Stimulated activated CD8-positive, alpha-beta memory T cell treated with anti-CD3 and anti-CD28 coated beads, Interleukin-12 subunit alpha, Interleukin-12 subunit beta, amount 100 ng/mL, for 4 hours (primary cell): ENCODE measurements around the gene BTBD9.

Source experiments
- DNase-seq: peaks from one replicate; pipeline ENCODE4 v3.0.0-alpha.2; 2020; ENCODE audit warnings: low read depth

The BTBD9 gene

GRCh38 chr6:38160831-38161230 is 478.9 kb downstream of the BTBD9 start:
- no peak for DNase-seq

- DNase-seq: no peak
These were observed 480.1 kb downstream of the BTBD9 start for GRCh38 chr6:38159596-38159995.

GRCh38 chr6:38158762-38159350 is 480.9 kb downstream of the BTBD9 start:
- no peak for DNase-seq

DNA sequence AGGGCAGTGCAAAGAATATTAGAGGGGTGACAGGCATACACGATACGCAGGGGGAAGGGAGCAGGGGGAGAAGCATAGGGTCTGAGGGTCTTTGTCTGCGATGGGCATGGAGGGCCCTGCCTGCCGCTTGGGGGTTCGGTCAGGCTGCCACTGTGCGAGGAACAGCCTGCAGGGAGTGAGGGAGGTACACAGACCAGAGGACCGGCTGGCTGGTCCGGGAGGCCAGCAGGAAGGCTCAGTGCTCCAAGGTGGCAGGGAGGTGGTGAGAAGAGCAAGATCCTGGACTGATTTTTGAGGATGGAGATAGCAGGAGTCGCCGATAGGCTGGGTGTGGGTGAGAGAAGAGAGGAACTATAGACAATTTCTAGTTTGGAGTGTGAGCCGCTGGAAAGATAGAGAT is 481.8 kb downstream of the BTBD9 start:
- no peak for DNase-seq

DNA sequence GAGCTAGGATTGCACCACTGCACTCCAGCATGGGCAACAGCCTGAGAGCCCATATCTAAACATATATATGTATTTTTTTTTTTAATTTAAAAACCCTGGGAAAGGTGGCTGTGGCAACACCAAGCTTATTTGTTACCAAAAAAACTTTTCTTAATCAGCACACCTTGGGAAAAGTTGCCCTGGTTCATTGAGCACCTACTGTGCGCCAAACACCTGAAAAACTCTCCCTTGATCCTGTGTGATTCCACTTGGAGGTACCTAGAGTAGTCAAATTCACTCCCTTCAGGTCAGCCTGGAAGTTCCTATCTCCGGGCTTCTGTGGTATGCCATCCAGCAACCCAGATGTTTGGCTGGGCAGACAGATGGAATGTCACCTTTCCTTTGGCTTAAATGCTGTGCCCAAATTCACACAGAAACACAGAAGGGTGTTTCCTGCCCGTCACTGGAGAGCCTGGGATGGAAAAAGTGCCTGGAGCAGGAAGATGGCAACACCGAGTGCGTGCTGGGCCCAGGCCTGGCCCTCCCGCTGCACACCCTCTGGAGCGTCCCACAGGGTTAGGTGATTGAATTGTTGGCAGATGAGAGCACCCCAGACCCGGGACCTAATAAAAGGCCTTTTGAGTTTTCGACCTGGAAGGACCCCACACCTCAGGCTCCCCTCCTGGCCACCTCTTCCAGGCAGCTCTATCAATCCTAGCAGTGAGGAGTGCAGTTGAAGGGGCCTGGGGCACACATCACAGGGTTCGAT is 482.7 kb downstream of the BTBD9 start:
- no peak for DNase-seq

DNA sequence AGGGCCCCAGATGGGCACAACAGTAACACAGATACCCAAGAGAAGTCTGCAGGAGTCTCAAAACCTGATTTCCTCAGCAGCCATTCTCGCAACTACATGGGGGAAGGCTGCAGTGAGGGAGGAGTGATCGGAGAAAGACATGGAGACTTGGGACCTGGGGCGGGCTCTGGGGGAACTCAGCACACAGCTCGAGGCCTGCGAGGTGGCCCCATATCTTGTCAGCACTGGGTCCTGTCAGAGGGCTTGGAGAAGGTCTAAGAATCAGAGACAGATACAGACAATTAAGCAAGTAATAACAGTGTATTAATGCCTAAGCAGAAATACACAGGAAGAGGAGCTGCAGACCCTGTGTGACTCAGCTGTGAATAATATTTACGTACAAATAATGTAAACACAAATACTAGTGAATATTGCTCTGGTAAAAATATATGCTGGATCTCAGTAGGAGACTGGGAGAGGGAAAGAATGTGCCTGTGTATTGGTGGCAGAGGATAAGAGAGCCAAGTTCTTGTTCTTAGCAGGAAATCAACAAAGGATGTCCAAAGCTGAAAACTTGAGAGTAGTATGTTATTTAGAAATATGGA is 484.0 kb downstream of the BTBD9 start:
- no peak for DNase-seq

DNA sequence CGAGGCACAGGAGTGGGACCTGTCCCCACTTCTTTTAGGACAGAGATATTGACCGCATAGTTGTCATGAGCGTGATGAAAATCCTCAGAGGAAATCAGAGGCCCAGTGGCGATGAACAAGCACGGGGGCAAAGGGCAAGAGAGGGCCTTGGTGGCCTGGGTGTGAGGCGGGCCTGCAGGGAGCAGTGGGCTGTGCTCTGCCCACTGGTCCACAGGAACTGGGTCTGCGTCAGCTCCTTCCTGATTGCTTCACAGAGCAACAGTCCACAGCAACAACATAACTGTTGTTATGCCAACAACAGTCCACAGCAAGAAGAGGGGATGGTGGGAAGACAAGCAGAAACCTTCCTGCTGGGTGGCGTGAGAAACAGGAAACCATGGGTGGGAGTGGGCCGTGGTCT is 484.6 kb downstream of the BTBD9 start:
- DNase-seq: no peak

DNA sequence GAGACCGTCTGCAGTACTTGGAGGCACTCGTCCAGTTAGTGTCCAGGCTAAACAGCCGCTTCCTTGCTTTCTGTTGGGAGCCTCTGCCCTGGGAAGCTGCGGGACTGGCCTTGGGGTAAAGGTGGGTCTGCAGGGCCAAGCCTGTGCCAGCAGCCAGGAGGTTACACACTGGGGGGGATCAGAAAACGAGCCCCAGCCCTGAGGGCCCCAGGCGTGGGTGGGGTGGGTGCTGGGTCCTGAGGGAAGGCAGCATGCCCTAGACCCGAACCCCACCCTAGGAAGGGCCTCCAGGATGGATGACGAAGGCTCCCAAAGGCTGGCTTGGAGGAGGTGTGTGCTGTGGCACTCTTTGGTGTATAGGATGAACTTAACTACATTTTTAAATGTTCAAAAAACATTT is 485.0 kb downstream of the BTBD9 start:
- no peak for DNase-seq

GRCh38 chr6:38153798-38154345 is 485.9 kb downstream of the BTBD9 start:
- no peak for DNase-seq

DNA sequence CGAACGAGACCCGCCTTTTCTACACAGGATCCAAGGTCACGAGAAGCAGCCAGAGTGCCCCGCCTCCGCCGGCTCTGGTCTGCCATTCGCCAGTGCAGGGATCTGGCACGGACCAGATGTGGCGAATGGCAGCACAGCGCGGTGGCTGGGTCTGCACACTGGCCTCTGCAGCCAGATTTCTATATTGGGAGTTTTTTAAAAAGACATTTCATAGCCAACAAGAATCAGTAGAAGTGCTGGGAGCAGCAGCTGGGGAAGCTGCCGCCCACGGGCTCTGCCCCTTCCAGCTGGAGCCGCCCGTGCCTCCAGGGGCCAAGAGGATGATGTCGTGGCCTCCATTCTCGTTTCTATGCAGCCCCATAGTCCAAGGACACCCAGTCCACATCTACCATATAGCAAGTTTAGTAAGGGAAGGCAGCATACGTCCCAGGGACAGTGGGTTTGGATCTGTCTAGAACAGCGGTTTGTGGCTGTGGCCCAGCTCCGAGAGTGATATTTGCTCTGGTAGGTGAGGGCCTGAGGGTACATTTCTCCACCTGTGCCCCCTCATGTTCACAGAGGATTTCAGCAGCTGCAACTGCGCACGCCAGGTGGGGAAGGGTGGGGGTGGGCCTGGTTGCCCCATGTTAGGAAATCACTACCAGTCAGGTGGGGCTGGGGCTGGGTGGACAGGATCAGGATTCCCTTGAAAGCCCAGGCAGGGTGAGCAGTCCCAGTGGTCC is 486.5 kb downstream of the BTBD9 start:
- no peak for DNase-seq

GRCh38 chr6:38152620-38153019 is 487.1 kb downstream of the BTBD9 start:
- DNase-seq: no peak

- DNase-seq: no peak
These were observed 487.9 kb downstream of the BTBD9 start for GRCh38 chr6:38151580-38152500.

DNA sequence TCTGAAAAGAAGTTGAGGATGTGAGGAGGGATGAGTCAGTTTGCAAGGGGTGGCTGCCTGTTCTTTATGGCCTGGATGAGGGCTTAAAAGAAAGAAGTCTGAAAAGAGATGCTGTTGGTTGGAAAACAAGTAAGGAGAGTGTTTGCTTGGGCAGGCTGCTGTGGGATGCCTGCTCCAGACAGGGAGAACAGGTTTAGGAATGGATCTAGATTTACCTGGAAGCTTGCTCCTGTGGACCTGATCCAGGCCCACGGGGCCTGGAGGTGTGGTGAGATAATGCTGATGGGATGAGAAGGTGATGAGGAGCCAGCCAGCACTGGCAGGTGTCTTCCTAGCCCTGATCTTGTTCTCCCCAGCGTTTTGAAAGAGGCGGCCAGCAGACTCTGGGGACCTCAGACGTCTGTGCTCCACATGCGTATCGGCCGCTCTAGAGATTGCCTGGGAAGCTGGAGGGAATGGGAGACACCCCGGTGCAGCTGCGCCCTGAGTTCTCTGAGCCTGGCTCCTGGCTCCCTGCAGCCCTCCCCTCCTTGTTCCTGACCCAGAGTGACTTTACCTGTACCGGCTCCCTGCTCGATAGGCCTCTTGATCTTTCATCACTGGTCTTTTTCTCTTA is 488.9 kb downstream of the BTBD9 start:
- DNase-seq: no peak

GRCh38 chr6:38150021-38150420 is 489.7 kb downstream of the BTBD9 start:
- no peak for DNase-seq

GRCh38 chr6:38149531-38149930 is 490.2 kb downstream of the BTBD9 start:
- DNase-seq: no peak

- no peak for DNase-seq
These were observed 491.1 kb downstream of the BTBD9 start for GRCh38 chr6:38148606-38149005.

GRCh38 chr6:38146734-38147027 is 493.0 kb downstream of the BTBD9 start:
- DNase-seq: no peak

GRCh38 chr6:38146021-38146733 is 493.6 kb downstream of the BTBD9 start:
- DNase-seq: no peak

- no peak for DNase-seq
These were observed 495.3 kb downstream of the BTBD9 start for GRCh38 chr6:38144365-38144945.
